GM18867 (cell line): Measurements from ENCODE around the gene TMEM121.

Experiments
- ATAC-seq: cut with Tn5 transposase; IDR thresholded peaks from one replicate; pipeline ENCODE4 v1.9.1; 2021; ENCODE audit warnings: mild to moderate bottlenecking, moderate library complexity; ENCODE audit not compliant: unreplicated experiment

TMEM121 gene

GRCh38 chr14:105497671-105498429 lies 28.5 kb upstream of the TMEM121 start:
- no peak for ATAC-seq

GRCh38 chr14:105498430-105499255 lies 27.7 kb upstream of the TMEM121 start:
- ATAC-seq, result no peak

- ATAC-seq, result no peak
These were observed 26.9 kb upstream of the TMEM121 start for GRCh38 chr14:105499256-105500035.

- ATAC-seq, result no peak
These were observed 26.2 kb upstream of the TMEM121 start for GRCh38 chr14:105500036-105500725.

GRCh38 chr14:105500726-105501101 lies 25.7 kb upstream of the TMEM121 start:
- ATAC-seq, result no peak

GRCh38 chr14:105501504-105502291 lies 24.7 kb upstream of the TMEM121 start:
- ATAC-seq, result no peak

GRCh38 chr14:105502446-105503295 lies 23.7 kb upstream of the TMEM121 start:
- no peak for ATAC-seq

- no peak for ATAC-seq
These were observed 23.1 kb upstream of the TMEM121 start for GRCh38 chr14:105503296-105503640.

- no peak for ATAC-seq
These were observed 22.3 kb upstream of the TMEM121 start for GRCh38 chr14:105503935-105504692.

- ATAC-seq, result no peak
These were observed 21.3 kb upstream of the TMEM121 start for GRCh38 chr14:105505101-105505500.

GRCh38 chr14:105507247-105507646 lies 19.1 kb upstream of the TMEM121 start:
- no peak for ATAC-seq

GRCh38 chr14:105508069-105508468 lies 18.3 kb upstream of the TMEM121 start:
- ATAC-seq, result no peak

- no peak for ATAC-seq
These were observed 17.8 kb upstream of the TMEM121 start for GRCh38 chr14:105508601-105509000.

- no peak for ATAC-seq
These were observed 9.3 kb upstream of the TMEM121 start for GRCh38 chr14:105517096-105517495.

- ATAC-seq, result no peak
These were observed 6.3 kb upstream of the TMEM121 start for GRCh38 chr14:105519946-105520698.

- no peak for ATAC-seq
These were observed 1.1 kb upstream of the TMEM121 start for GRCh38 chr14:105525326-105525725.

GRCh38 chr14:105526776-105527380 lies 495 bp downstream of the TMEM121 start:
- ATAC-seq, result no peak
